GM21515 (cell line): ENCODE results near the gene CACNG8.
"Not testable (repeated sequence)": the region's sequence is repeated elsewhere in the genome, so short reads cannot be mapped to it uniquely, and the experiment has no call there.

Source experiments
- ATAC-seq: cut with Tn5 transposase; IDR thresholded peaks from one replicate; pipeline ENCODE4 v1.9.1; 2021; ENCODE audit not compliant: unreplicated experiment

The CACNG8 gene

DNA sequence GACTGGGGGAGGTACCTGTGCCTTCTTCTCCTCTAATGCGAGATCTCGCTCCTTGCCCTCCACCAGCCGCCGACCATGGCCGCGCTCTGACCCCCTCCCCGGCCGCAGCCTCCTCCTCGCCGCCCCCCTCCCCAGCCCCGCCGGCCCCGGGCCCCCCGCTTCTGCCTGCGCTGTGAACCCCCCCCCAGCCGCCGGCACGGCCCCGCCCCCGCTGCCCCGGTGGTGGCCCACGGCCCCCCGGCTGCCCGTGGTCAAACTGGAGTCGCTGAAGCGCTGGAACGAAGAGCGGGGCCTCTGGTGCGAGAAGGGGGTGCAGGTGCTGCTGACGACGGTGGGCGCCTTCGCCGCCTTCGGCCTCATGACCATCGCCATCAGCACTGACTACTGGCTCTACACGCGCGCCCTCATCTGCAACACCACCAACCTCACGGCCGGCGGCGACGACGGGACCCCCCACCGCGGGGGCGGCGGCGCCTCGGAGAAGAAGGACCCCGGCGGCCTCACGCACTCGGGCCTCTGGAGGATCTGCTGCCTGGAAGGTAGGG lies at the start of gene CACNG8:
Gene CACNG8, plus strand, starts transcription at position 51 of the 545 bp plus-strand sequence.
- ATAC-seq, result no peak

DNA sequence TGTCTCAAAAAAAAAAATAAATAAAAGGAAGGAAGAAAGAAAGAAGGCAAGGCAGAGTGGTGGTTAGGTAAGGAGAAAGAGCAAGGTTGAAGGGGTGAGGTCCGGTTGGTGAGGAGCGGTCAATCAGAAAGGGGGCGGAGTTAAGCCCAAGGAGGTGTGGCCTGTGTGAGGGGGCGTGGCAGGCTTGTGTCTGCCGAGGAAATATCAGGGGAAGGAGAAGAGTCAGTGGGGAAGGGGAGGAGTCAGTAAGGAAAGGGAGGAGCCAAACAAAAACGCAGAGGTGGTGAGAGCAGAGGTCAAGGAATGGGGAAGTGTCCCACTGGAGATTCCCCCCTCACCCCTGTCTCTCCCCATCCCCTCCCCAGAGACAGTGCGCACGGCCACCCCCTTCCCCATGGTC lies 47.7 kb upstream of the CACNG8 start:
- no peak for ATAC-seq

DNA sequence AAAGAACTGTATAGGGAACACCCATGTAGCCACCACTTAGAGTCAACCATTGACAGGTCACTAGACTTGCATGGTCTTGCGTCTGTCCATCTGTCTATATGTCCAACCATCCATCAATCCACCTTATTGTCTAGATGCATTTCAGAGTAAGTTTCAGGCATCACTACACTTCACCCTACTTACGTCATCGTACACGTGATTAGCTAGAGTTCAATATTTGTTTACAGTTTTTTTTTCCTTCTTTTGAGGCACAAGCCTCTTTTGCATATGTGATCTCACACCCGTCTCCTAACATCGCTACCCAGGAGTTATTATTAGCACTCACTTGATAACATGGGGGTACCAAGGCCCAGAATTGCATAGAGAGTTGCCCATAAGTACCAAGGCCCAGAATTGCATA lies 46.7 kb upstream of the CACNG8 start:
- no peak for ATAC-seq

DNA sequence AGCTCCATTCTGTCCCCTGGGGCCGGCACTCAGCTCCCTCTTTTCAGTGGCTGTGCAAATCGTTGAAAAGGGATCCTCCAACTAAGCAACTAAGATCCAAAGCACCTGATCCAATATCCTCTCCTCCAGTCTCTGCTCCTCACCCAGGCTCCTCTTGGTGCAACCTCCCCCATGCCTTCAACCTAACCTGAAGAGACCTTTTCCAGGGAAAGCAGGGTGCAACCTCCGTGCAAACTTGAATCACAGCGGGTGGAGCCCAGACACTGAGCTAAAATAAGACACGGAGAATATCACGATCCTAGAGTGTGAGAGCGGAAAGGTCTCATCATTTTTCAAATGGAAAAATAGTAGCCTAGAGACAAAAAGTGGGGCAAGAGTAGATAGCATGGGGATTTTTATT lies 45.4 kb upstream of the CACNG8 start:
- ATAC-seq, result no peak

DNA sequence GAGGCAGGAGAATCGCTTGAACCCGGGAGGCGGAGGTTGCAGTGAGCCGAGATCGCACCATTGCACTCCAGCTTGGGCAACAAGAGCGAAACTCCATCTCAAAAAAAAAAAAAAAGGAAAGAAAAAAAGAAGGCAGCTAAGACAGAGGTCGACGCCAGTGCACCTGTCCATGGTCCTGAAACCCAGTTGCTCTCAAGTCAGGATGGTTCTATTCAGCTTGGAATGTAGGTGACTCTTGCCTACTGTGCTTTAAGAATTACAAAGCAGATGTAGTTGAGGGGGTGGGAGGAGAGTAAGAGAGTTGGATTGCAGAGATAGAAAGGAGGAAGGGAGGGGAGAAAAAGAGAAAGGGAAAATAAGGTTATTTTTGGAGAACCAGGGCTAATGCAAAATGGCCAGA lies 35.0 kb upstream of the CACNG8 start:
- ATAC-seq, result no peak

DNA sequence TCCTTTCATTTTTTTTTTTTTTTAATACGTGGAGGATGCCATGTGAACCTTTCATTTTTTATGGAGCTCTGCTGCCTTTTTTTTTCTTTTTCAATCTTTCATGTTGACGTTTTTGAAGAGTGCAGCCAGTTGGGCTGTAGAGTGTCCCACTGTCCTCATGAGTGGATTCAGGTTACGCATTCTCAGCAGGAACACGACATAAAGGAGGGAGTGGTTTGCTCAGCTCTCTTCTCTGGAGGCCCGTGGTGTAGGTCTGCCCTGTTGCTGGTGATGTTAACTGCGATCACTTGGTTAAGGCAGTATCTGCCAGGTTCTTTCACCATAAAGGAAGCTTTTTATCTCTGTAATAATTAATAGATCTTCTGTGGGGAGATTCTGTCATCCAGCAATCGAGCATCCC lies 26.7 kb upstream of the CACNG8 start:
- ATAC-seq, result no peak

DNA sequence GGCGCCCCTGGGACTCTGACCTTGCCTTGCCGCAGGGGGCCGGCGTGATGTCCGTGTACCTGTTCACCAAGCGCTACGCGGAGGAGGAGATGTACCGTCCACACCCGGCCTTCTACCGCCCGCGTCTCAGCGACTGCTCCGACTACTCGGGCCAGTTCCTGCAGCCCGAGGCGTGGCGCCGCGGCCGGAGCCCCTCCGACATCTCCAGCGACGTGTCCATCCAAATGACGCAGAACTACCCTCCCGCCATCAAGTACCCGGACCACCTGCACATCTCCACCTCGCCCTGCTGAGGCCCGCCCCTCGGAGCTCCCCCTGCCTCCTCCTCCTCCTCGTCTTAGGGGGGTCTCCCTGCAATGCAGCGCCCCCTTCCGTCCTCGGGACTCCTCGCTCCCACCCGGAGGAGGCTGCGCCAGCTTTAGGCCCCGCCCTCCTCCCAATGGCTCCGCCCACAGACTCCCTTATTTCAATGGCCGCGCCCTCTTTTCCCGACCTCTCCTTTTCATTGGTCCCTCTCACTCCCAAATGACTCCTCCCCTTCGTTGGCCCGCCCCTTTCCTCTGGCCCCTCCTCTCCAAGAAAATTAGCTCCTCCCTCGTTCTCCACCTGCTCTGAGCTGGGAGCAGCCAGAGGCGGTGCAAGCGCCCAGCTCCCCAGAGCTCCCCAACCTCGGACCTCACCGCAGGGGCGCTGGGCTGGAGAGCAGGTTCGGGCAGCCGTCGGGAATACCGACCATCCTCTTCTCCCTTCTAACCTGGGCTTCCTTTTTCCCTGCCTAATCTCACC lies 20.5 kb upstream of the CACNG8 start:
- ATAC-seq, result no peak

DNA sequence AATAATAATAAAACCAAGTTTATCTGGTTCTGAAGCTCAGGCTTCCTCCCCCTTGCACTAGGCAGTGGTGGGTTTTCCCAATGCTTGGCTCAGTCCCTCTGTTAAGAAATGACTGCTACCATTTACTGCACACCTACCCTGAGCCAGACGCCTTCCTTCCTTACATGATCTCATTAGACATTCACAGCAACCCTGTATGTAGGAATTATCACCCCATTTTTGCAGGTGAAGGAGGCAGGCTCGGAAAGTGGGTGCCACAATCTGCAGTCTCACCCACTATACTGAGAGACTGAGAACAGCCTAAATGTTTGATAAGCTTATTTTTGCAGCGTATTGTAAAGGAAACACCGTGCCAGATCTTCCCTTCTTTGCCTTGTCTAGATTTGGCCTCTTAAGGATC lies 18.3 kb upstream of the CACNG8 start:
- no peak for ATAC-seq

DNA sequence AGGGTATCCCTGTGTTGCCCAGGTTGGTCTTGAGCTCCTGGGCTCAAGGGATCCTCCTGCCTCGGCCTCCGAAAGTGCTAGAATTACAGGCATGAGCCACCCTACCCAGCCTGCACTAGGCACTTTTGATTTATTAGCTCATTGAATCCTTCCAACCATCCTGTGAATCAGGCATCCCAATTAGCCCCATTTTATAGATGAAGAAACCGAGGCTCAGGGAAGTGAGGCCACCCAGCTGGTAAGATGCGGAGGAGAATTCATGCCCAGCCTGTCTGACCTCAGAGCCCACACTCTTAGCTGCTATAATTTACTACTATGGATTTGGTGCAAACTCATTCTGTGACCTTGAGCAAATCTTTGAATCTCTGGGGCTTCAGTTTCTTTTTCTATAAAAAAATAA lies 17.8 kb upstream of the CACNG8 start:
- ATAC-seq, result no peak

DNA sequence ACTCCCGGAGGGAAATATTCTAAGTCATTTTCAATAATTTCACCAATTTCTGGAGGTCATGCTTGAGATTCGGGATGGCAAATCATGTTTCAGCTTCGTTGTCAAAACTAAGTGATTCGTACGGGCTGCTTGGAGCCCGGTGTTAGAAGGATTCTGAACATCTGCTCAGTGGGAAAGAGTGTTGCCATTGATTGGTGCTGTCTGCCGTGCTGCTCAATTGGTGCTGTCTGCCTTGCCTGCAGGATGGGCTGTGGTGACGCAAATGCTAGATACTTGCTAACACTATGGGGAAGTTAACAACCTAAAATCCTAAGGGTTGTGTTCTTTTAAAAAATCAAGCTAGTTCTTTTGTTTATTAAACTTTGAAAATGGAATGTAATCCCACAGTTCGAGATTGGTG lies 17.3 kb upstream of the CACNG8 start:
- ATAC-seq, result no peak

DNA sequence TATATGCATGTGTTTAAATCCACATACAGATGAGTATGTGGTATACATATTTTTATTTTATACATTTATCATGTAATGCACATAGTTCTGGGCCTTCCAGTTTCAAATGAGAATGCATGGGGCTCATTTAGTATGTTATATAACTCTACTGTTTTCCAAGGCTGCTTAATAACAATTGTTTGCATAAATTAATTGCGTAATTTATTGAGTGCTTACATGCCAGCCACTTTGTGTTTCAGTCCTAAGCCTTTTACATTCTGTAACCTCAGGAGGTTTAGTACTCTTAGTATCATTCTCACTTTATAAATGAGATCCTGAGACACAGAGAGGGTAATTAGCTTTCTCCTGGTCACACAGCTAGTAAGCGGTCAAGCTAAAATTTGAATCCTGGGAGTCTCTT lies 16.7 kb upstream of the CACNG8 start:
- ATAC-seq, result no peak

DNA sequence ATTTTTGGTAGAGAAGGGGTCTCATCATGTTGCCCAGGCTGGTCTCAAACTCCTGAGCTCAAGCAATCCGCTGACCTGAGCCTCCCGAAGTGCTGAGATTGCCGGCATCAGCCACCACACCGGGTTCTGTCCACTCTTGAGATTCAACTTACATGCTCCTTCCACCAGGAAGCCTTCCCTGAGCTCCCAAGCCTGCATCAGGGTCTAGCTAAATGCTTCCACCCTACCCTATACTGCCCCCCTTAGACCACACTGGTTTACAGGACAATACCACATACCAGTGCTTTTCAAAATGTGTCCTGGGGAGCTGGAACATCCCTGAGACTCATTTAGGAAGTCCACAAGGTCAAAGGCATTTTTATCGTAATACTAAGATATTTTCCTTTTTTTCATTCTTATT lies 15.1 kb upstream of the CACNG8 start:
- ATAC-seq, result no peak

DNA sequence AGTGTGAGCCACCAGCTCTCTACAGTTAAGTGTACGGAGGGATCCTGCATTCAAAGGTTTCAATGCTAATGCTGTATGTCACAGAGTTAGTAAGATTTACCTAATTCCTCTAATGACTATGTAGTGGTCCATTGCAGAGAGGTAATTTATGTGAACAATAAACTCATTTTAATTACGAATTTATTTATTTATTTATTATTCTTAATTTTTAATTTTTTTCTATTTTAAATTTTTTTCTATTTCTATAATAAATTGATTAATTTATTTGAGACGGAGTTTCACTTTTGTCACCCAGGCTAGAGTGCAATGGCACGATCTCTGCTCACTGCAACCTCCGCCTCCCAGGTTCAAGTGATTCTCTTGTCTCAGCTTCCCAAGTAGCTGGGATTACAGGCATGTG lies 14.1 kb upstream of the CACNG8 start:
- not testable (repeated sequence) for ATAC-seq

DNA sequence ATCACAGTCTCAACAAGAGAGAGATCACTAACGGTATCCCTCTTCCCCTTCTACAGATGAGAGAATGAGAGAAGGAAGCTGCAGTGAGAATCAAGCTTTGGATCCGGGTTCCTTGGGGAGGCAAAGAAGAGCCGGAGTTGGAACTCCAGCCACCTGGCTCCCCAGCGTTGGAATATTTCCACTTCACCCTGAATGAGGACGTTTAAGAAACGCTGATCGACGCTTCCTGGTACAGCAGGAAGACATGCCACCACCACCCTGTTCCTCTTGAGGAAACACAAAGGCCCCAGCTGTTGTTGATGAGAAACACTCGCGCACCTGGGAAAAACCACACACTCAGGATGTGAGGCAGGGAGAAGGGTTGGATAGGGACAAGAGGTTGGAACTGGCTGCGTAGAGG lies 11.3 kb upstream of the CACNG8 start:
- ATAC-seq, result no peak

DNA sequence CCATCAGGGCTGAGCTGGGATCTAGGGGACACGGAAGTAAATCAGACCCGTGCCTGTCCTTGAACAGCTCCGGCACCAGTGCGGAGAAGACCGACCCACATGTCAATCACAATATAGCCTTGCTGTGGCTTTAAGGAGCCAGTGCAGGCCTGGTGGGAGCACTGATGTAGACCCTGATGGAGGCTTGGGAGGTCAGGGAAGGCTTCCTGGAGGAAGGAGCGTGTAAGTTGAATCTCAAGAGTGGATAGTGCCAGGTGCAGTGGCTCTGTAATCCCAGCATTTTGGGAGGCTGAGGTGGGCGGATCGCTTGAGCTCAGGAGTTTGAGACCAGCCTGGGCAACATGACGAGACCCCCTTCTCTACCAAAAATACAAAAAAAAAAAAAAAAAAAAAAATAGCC lies 10.8 kb upstream of the CACNG8 start:
- no peak for ATAC-seq

DNA sequence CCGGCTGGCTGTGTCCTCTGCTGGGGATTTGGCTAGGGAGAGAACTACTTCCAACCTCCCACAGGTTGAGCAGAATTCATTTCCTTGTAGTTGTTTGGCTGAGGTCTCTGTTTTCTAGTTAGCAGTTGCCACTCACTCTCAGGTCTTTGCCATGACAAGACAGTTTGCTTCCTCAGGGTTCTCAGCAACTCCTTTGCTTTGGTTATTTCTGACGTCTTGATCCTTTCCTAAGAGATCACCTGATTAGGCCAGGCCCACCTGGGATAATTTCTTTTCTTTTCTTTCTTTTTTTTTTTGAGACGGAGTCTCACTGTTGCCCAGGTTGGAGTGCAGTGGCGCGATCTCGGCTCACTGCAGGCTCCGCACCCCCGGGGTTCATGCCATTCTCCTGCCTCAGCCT lies 9.4 kb upstream of the CACNG8 start:
- ATAC-seq, result no peak

DNA sequence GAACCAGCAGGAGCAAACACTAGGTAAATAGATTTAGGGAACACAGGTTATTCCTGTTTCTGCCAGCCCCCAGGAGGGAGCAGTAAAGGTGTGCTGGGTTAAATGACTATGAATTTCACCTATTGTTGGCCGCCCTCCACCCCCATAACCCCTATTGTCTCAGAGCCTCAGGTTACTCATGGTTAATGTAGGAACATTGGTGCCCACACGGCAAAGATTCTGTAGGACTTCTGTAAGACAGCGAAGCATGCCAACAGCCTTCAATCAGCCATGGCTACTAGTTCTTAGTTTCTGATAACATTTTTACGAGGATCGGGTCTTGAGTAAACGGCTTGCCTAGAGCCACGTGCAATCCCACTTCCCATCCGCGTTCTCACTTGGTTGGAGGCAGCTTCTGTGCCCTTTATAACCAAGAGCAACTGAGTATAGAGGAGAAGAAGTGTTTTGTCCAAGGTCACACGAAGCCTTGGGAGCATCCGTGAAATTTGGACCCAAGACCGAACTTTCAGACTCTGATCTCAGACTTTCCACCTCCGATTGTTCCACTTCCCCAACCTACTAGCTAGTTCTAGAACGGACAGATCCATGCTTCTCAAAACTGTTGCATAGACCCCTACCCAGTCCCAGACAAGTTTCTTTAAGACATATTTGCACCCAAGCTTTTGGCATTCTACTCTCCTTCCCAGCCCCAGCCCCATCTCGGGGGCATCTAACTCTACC lies 5.1 kb upstream of the CACNG8 start:
- no peak for ATAC-seq

DNA sequence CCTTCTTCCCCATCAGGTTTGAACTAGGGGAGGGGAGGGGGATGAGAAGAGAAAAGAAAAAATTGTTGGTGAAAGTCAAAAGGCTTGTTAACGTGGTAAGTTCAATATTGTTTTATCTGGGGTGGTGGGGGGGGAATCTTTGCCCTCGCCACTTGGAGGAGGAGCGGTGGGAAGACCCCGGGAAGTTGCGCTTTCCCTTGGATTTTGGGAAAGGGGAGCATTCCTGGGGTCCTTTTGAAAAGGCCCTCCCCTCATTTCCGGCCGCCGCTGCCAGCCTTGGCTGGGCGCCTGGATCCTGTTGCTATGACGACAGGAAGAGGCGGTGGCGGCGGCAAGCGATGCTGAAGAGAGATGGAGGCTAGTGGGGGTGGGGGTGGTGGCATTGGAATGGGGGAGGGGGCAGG lies 4.6 kb upstream of the CACNG8 start:
- no peak for ATAC-seq

DNA sequence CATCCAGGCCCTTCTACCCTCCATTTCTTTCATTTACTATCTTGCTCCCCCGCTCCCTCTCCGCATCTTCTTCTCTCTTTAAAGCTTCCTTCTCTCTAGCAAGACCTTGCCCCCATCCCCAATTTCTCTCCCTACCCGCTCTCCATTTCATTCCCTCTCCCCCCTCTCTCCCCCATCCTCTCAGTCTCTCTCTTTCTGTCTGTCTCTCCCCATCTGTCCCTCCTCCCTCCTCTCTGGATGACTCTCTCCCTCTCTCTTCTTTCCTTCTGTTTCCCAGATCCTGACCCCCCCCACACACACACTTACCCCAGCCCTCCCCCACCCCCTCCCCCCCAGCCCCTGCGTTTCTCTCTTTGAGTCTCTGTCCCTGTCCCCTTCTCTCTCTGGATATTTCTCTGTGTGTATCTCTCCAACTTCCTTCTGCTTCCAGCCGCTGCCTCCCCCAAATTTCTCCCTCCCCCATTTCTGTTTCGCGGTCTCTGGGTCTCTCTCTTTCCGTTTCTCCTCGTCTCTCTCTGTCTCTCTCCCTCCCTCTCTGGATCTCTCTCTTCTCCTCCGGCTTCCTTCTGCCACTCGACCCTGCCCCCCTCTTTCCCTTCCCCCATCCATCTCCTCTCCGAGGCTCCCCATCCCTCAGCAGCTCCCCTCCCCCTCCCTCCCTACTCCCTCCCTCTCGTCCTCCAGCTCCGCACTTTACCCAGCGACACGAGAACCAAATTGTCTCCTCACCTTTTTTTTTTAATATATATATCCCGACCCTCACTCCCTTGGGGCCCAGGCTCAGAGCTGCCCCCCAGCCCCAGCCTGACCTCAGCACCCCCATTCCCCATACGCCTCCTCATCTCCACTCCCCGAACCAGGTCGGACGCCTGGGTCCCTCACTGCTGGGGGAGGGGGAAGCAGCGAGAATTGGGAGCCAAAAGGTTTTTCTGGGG lies 3.6 kb upstream of the CACNG8 start:
- no peak for ATAC-seq

DNA sequence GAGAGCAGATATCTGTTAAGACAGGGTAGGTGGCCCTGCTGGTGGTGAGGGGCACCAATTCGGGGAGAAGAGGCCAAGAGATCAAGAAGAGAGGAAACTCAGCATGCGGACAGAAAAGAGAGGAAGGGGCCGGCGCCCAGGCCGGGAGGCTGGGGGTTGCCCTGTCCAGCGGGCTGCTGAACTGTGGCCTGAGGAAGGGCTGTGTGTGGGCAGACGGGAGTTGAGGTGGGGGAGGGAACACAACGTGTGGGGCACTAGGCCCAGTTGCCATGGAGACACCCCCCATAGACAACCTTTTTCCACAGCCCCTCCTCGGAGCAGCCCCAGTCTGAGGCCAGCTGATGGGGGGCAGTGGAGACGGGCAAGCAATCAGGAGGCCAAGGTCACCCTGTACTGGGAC lies 2.5 kb upstream of the CACNG8 start:
- no peak for ATAC-seq

DNA sequence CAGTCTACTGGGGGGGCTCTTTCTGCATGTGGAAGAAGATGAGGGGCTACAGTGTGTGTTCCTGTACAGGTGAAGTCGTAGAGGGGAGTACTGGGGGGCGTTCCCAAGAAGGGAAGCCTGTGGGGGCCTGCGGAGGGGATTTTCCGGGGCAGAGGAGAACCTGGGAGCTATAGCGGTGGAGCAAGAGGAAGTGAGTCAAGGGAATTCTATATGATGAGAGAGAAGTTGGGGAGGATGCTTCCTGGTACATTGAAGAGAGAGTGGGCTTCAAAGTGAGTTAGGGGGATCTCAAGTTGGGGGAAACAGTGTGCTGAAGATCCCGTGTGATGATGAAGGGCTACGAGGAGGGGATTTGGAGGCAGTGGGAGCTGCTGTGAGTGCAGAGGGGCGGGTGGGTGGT lies 1.9 kb upstream of the CACNG8 start:
- no peak for ATAC-seq
